Mucosa of descending colon (tissue), 3 donors: ENCODE results near the gene ERGIC3. TPM values are rescaled to one million over a fixed set of nuclear protein-coding genes. Genes with fewer than 3 reads are reported as not detected.
A peak's percentile ranks its signal among the peaks of the same experiment; 100 is the strongest.

Experiments
- ATAC-seq: fragments of 200-7000 bp; cut with Tn5 transposase; one replicate; pipeline ENCODE4 v1.9.1; 2020; ENCODE audit warnings: mild to moderate bottlenecking, moderate library complexity
- DNase-seq, 3 donors: peaks; one replicate each; pipeline ENCODE4 v3.0.0-alpha.2; 2020
- H3K36me3 ChIP-seq: fragments of 200-600 bp; one replicate; pipeline ENCODE4 v1.8.0; 2021; ENCODE audit warnings: low read depth, mild to moderate bottlenecking
- H3K4me1 ChIP-seq: fragments of 200-600 bp; one replicate; pipeline ENCODE4 v1.8.0; 2021; ENCODE audit warnings: low read depth, mild to moderate bottlenecking
- H3K4me3 ChIP-seq: fragments of 200-600 bp; one replicate; pipeline ENCODE4 v1.8.0; 2021; ENCODE audit warnings: mild to moderate bottlenecking
- H3K9me3 ChIP-seq: fragments of 200-600 bp; one replicate; pipeline ENCODE4 v1.8.0; 2021; ENCODE audit warnings: mild to moderate bottlenecking
- CTCF ChIP-seq: fragments of 200-600 bp; IDR thresholded peaks from one replicate; pipeline ENCODE4 v1.8.0; 2022; ENCODE audit warnings: antibody characterized with exemption, mild to moderate bottlenecking
- intact Hi-C, 2 donors: fragments of 100-400 bp; cut with DNase I in 1 of 2; cut with micrococcal nuclease in 1 of 2; formaldehyde crosslinking; loops; one replicate each; pipeline versions ENCODE4 v1.11.0 to v1.11.1; 2022; cut with DNase I, micrococcal nuclease
- total RNA-seq, 3 donors: library from RNA; stranded (reverse); fragmentation: NEBNext Ultra II Directional in 2 of 3; extraction: Animal tissue kit (Norgen Biotek cat#: 25700) in 2 of 3; gene quantifications; one replicate each; pipeline versions ENCODE4 v1.2.1 to v1.2.4, GENCODE V29; 2021 to 2023
- donor health status: DM: no; HTN: no; CAD: no; lungs with moderate emphysema.
- donor health status: DM: no; HTN: no; CAD: no.
- donor health status: DM: no; HTN: yes; CAD: no.

ERGIC3 gene
- total RNA-seq, 3 donors from 2014 or later = 194 to 283 (median 206) TPM

GRCh38 chr20:35506872-35507638 is 34.8 kb upstream of the ERGIC3 start:
- intact Hi-C loops = no loop called here
- no peak for TF ChIP-seq CTCF

GRCh38 chr20:35508493-35509218 is 33.2 kb upstream of the ERGIC3 start:
- intact Hi-C loops = no loop called here

More at GRCh38 chr20:35506872-35507638, 34.8 kb upstream of the ERGIC3 start:
- no peak overlapping the region for H3K4me3 ChIP-seq
- H3K36me3 ChIP-seq = no peaks in the 10 kb centered on the region
- H3K9me3 ChIP-seq = no peaks in the 10 kb centered on the region
- ATAC-seq (peak; percentile 8), DNase-seq (no peak)
- H3K4me1 ChIP-seq = no peaks in the 10 kb centered on the region

GRCh38 chr20:35510951-35511735 is 30.7 kb upstream of the ERGIC3 start:
- no peaks in the 10 kb centered on the region for H3K36me3 ChIP-seq
- H3K9me3 ChIP-seq = no peaks in the 10 kb centered on the region
- intact Hi-C loops = no loop called here
- no peak overlapping the region for H3K4me3 ChIP-seq
- no peaks in the 10 kb centered on the region for H3K4me1 ChIP-seq
- DNase-seq (no peak), ATAC-seq (no peak)
- TF ChIP-seq CTCF = no peak

More at GRCh38 chr20:35508493-35509218, 33.2 kb upstream of the ERGIC3 start:
- H3K9me3 ChIP-seq = no peaks in the 10 kb centered on the region
- DNase-seq (peak in 1 of 3 donors; percentile 22), ATAC-seq (peak; percentile 64)
- no peaks in the 10 kb centered on the region for H3K4me1 ChIP-seq
- no peak overlapping the region for H3K4me3 ChIP-seq
- TF ChIP-seq CTCF = no peak
- no peaks in the 10 kb centered on the region for H3K36me3 ChIP-seq

GRCh38 chr20:35511814-35512420 is 30.0 kb upstream of the ERGIC3 start:
- Histone ChIP-seq H3K4me3 (no peak overlapping the region), H3K36me3 (no peaks in the 10 kb centered on the region), H3K9me3 (no peaks in the 10 kb centered on the region), H3K4me1 (no peaks in the 10 kb centered on the region)
- intact Hi-C loops = no loop called here
- ATAC-seq (peak; percentile 52), DNase-seq (peak in 2 of 3 donors; percentile 46 to 55)
- no peak for TF ChIP-seq CTCF

- no peaks in the 10 kb centered on the region for H3K36me3 ChIP-seq
- no peaks in the 10 kb centered on the region for H3K9me3 ChIP-seq
- no peak for TF ChIP-seq CTCF
- DNase-seq = no peak
- no peak for ATAC-seq
- H3K4me1 ChIP-seq = no peaks in the 10 kb centered on the region
- intact Hi-C loops = no loop called here
- H3K4me3 ChIP-seq = no peak overlapping the region
Measured at GRCh38 chr20:35514371-35514932, 27.4 kb upstream of the ERGIC3 start.
